ENCODE results near the gene SGO2.
A peak's percentile ranks its signal among the peaks of the same experiment; 100 is the strongest.

SGO2 gene, protein sequence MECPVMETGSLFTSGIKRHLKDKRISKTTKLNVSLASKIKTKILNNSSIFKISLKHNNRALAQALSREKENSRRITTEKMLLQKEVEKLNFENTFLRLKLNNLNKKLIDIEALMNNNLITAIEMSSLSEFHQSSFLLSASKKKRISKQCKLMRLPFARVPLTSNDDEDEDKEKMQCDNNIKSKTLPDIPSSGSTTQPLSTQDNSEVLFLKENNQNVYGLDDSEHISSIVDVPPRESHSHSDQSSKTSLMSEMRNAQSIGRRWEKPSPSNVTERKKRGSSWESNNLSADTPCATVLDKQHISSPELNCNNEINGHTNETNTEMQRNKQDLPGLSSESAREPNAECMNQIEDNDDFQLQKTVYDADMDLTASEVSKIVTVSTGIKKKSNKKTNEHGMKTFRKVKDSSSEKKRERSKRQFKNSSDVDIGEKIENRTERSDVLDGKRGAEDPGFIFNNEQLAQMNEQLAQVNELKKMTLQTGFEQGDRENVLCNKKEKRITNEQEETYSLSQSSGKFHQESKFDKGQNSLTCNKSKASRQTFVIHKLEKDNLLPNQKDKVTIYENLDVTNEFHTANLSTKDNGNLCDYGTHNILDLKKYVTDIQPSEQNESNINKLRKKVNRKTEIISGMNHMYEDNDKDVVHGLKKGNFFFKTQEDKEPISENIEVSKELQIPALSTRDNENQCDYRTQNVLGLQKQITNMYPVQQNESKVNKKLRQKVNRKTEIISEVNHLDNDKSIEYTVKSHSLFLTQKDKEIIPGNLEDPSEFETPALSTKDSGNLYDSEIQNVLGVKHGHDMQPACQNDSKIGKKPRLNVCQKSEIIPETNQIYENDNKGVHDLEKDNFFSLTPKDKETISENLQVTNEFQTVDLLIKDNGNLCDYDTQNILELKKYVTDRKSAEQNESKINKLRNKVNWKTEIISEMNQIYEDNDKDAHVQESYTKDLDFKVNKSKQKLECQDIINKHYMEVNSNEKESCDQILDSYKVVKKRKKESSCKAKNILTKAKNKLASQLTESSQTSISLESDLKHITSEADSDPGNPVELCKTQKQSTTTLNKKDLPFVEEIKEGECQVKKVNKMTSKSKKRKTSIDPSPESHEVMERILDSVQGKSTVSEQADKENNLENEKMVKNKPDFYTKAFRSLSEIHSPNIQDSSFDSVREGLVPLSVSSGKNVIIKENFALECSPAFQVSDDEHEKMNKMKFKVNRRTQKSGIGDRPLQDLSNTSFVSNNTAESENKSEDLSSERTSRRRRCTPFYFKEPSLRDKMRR
- total RNA-seq = 9.9 to 12.6 reads per million in 2 donors

- DNase-seq = peak; percentile 86
These were observed at the start of gene SGO2 for GRCh38 chr2:200525882-200526651. Gene SGO2, plus strand, starts transcription at chr2:200526207. Its CDS starts 6,769 bp downstream, at chr2:200532976.

- no peak for DNase-seq
These were observed 49.2 kb upstream of the SGO2 start for GRCh38 chr2:200476836-200477235.

- DNase-seq = no peak
These were observed 48.3 kb upstream of the SGO2 start for GRCh38 chr2:200477667-200478131.

GRCh38 chr2:200479692-200480265, 46.2 kb upstream of the SGO2 start:
- no peak for DNase-seq

DNA sequence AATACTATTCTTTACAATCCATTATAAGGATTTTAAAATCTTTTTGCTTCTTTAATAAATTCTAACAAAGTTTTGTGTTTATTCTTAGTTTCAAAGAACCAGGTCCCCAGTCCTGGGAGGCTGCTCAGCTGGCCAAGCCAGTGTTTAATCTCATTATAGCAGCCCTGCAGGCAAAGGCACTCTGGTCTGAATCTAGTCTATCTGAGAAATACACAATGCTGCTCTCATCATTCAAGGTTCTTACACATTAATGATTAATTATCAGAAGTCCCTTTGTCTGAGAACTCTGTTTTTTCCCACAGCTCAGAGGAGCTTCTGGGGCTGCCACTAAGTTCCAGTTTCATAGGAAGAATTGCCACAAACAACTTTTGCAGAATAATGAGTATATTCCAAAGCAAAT, 43.8 kb upstream of the SGO2 start:
- no peak for DNase-seq

- no peak for DNase-seq
These were observed 42.2 kb upstream of the SGO2 start for GRCh38 chr2:200483729-200484198.

DNA sequence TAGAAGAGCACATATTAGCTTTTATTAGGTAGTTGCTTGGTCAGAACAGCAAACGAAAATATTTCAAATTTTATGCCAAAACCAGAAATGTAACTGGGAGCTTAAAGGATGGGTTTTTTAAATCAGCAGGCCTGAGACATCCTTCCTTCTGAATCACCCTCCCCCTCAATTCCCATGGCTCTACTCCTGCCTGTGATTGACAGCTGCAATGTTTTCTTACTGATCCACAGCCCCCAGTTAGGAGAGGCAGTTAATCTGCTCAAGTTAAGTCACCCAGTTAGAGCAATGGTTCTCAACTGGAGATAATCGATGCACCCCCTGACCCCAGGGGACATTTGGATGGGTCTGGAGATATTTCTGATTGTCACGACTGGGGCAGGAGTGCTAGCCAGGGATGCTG, 41.1 kb upstream of the SGO2 start:
- DNase-seq = no peak

GRCh38 chr2:200486529-200486928, 39.5 kb upstream of the SGO2 start:
- DNase-seq = no peak

DNA sequence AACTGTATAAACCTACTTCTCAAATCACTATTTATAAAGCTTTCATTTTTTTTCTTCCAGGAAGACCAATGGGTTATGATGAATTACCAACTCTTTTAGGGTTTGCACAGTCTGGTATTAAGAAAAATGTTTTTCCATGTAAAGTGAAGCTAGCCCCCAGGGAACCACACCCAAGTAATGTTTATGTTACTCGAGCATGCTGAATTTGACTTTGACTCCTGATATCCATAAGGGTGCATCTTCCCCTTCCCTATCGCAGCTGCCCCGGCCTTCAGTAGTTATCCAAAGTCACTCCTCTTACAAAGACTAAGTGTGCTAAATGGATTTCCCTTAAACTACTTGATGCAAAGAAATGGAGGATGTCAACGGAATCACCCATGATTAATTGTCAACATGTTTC, 37.8 kb upstream of the SGO2 start:
- no peak for DNase-seq

GRCh38 chr2:200490001-200490400, 36.0 kb upstream of the SGO2 start:
- no peak for DNase-seq

DNA sequence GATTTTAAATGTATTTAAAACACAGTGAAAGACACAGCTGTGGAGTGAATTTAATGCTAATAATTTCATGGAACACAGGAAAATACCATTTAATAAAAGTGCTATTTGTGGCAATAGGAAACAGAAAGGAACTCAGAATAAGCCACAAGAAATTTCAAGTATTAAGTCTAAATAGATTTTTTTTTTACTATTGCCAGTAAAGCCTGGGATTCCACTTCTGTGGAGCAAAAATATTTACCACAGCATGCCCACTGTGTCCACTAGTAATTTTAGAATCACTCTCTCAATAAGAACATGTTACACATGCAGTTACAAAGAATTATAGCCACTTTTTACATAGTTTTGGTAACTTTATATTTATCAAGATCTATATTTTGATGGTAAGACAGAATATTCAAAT, 33.4 kb upstream of the SGO2 start:
- DNase-seq = no peak

GRCh38 chr2:200494048-200494447, 32.0 kb upstream of the SGO2 start:
- no peak for DNase-seq

GRCh38 chr2:200496696-200497095, 29.3 kb upstream of the SGO2 start:
- DNase-seq = no peak

DNA sequence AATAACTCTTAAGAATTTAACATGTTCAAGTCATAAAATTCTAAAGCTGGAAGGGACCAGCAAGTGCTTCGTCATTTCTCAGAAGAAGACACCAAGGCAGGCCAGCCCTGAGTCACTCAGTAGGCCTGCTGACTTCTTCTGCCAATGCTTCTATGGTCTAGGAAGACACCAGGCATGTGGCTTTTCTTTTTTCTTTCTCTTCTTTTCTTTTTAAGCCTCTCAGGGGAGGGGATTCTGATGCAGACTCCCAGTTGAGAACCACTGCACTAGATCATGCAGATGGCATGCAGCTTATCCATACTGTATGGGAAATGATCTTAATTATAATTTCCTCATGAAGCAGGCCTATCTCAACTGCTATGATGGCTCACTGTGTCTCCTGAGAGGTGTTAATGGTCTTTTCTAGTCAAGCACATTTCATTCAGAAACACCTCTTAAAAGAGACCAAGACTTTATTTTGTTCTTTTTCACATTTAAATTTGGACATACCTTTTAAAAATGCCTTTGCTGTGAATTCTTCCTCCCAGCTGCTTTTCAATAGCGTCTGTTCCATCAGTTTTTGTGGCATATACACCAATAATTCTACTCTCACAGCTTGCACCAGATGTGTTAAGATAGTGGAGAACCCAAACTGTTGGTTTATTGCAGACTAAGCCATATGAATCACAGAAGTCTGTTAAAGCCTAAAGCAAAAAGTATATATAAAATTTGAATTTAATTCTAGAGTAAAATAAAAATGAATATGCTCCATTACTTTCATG, 27.4 kb upstream of the SGO2 start:
- DNase-seq = no peak

DNA sequence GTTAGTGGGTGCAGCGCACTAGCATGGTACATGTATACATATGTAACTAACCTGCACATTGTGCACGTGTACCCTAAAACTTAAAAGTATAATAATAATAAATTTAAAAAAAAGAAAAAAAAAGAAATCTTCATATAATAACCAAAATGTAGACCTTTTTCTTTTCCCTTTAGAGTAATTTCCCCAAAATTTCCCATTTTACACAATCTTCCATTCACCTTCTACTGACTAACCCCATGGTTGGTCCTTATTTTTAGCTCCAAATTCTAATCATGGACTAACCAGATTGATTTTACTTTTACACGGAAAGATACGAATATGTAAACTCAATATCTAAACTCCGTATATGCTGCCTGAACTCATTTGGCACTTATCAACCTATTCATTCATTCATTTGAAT, 23.8 kb upstream of the SGO2 start:
- DNase-seq = no peak

DNA sequence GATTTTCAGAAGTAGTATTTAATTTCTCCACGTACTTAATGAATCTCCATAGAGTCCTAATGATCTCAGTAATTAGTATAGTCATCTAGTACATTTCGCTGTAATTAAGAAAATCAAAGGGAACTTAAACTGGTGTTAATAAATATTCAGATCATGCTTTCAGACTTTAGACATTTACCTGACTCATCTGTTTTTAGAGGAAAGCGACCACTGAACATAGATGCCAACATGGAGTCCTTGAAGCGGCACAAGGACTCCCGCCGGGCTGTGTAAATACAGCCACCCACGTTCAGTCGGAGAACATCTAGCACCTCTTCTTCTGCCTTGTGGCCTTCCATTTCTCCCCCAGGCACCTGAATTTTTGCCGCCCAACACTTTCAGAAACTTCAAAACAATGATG, 19.3 kb upstream of the SGO2 start:
- no peak for DNase-seq

- no peak for DNase-seq
These were observed 18.8 kb upstream of the SGO2 start for GRCh38 chr2:200507179-200507578.

GRCh38 chr2:200509235-200509611, 16.8 kb upstream of the SGO2 start:
- no peak for DNase-seq

GRCh38 chr2:200509612-200510433, 16.2 kb upstream of the SGO2 start, which contains the start of gene KCTD18:
Gene KCTD18, minus strand, starts transcription at chr2:200510068. Its CDS starts 3,052 bp downstream, at chr2:200507016.
- DNase-seq = peak; percentile 85

DNA sequence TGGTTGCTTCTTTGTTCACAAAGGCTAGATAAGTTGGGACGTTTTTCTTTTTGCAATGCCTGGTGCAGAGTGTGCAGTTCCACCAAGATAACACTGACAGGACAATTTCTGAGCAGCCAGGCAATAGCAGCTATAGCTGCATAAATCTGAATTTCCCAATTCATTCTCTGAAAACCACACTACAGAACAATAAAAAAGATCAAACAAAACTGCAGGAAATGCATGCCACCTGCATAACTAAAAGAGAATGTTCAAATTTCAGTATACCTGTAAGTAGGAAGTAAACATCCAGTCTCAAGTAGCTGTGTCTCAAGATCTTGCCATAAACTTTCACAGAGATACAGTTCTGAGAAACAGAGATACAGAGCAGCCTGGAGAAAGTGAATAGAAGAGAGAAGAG, 10.9 kb upstream of the SGO2 start:
- no peak for DNase-seq

Measured in activated gamma-delta T cell (primary cell).